Endothelial cell of umbilical vein (primary cell): Measurements from ENCODE around the gene TKT.

ENCODE experiments used
- CTCF ChIP-seq, 2 donors: IDR thresholded peaks; 1 replicate in 1 of 2; 2 replicates in 1 of 2; pipeline ENCODE4 v1.5.1; 2011; ENCODE audit warnings: low read length in 2 of 2, mild to moderate bottlenecking in 2 of 2, moderate library complexity in 2 of 2, control low read depth in 1 of 2, inconsistent platforms in 1 of 2, low read depth in 1 of 2; ENCODE audit not compliant: insufficient read depth in 1 of 2; ENCODE audit errors: extremely low read depth in 1 of 2
- EZH2 ChIP-seq: IDR thresholded peaks from 2 replicates; pipeline ENCODE4 v1.6.1; 2012; ENCODE audit warnings: borderline replicate concordance, low read depth, mild to moderate bottlenecking, moderate library complexity, low read length, inconsistent platforms; ENCODE audit not compliant: severe bottlenecking
- FOS ChIP-seq: IDR thresholded peaks from 2 replicates; pipeline ENCODE4 v1.6.1; 2011; ENCODE audit warnings: mild to moderate bottlenecking, low read length, moderate library complexity, borderline replicate concordance; ENCODE audit not compliant: insufficient read depth
- POLR2A ChIP-seq: IDR thresholded peaks from 2 replicates; pipeline ENCODE4 v1.6.1; 2012; ENCODE audit warnings: low read depth, mild to moderate bottlenecking, control low read depth, low read length
- POLR2AphosphoS5 ChIP-seq: IDR thresholded peaks from 2 replicates; pipeline ENCODE4 v1.6.1; 2012; ENCODE audit warnings: low read depth, mild to moderate bottlenecking, control low read depth, low read length, moderate library complexity; ENCODE audit not compliant: insufficient read depth

- TF ChIP-seq CTCF (IDR thresholded peaks at IDR 0.05; ENCODE audit: extremely low read depth in 1 of 2, insufficient read depth in 1 of 2, low read depth in 1 of 2, low read length in 2 of 2) (no peak), FOS (no peak), EZH2 (no peak), POLR2A (no peak), POLR2AphosphoS5 (no peak)
Observed at GRCh38 chr3:53248161-53248560, 7.7 kb downstream of the TKT start.
